ENCODE measurements around the gene FRYL.
"Not testable (repeated sequence)": the region's sequence is repeated elsewhere in the genome, so short reads cannot be mapped to it uniquely, and the experiment has no call there.

The FRYL gene

GRCh38 chr4:48693856-48694574 is 86.1 kb downstream of the FRYL start:
- no peak for DNase-seq

- no peak for DNase-seq
Measured at GRCh38 chr4:48692897-48693296, 87.2 kb downstream of the FRYL start.

GRCh38 chr4:48692044-48692443 is 88.0 kb downstream of the FRYL start:
- DNase-seq: no peak

- no peak for DNase-seq
Measured at GRCh38 chr4:48688953-48689352, 91.1 kb downstream of the FRYL start.

- DNase-seq: no peak
Measured at GRCh38 chr4:48687313-48688051, 92.6 kb downstream of the FRYL start.

- no peak for DNase-seq
Measured at GRCh38 chr4:48686369-48686768, 93.7 kb downstream of the FRYL start.

- no peak for DNase-seq
Measured at GRCh38 chr4:48683784-48684666, 96.1 kb downstream of the FRYL start.

GRCh38 chr4:48682870-48683269 is 97.2 kb downstream of the FRYL start:
- DNase-seq: not testable (repeated sequence)

GRCh38 chr4:48681856-48682255 is 98.2 kb downstream of the FRYL start:
- DNase-seq: no peak

GRCh38 chr4:48680848-48681568 is 99.1 kb downstream of the FRYL start:
- DNase-seq: no peak

GRCh38 chr4:48673537-48673936 is 106.5 kb downstream of the FRYL start:
- DNase-seq: no peak

- DNase-seq: no peak
Measured at GRCh38 chr4:48670587-48670986, 109.5 kb downstream of the FRYL start.

- DNase-seq: no peak
Measured at GRCh38 chr4:48669086-48669485, 111.0 kb downstream of the FRYL start.

GRCh38 chr4:48668254-48669017 is 111.6 kb downstream of the FRYL start:
- no peak for DNase-seq

GRCh38 chr4:48667148-48667547 is 112.9 kb downstream of the FRYL start:
- no peak for DNase-seq

GRCh38 chr4:48665555-48666186 is 114.4 kb downstream of the FRYL start:
- no peak for DNase-seq

GRCh38 chr4:48664938-48665337 is 115.1 kb downstream of the FRYL start:
- no peak for DNase-seq

GRCh38 chr4:48661391-48661790 is 118.7 kb downstream of the FRYL start:
- DNase-seq: no peak

GRCh38 chr4:48660347-48660746 is 119.7 kb downstream of the FRYL start:
- DNase-seq: no peak

GRCh38 chr4:48654015-48654664 is 125.9 kb downstream of the FRYL start:
- DNase-seq: no peak
